Stimulated activated CD4-positive, alpha-beta T cell treated with anti-CD3 and anti-CD28 coated beads, Interleukin-4, amount 100 ng/mL, for 4 hours (primary cell): Measurements from ENCODE around the gene HECTD2.
"Not testable (repeated sequence)": the region's sequence is repeated elsewhere in the genome, so short reads cannot be mapped to it uniquely, and the experiment has no call there.

ENCODE experiments used
- DNase-seq, 2 experiments: peaks; one replicate each; pipeline ENCODE4 v3.0.0-alpha.2; 2020

The HECTD2 gene

DNA sequence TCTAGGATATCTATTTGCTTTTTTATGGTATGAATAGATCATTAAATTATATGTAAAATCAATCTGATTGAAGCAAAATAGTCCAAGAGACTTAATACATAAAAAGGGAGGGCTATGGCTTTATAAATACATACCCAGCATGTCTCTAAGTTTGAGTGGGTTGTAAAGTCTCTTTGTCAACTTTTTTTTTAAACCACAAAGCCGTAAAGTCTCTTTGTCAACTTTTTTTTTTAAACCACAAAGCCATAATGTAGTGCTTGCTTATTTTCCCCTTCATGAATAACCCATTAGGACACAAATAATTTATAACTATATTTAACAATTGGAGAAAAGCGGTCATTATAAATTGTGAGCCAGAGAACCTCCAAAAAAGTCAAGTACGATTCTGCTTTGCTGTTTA, 5.7 kb downstream of the HECTD2 start:
- no peak for DNase-seq

- DNase-seq: no peak
Measured at GRCh38 chr10:91416339-91416855, 6.3 kb downstream of the HECTD2 start.

- no peak for DNase-seq
Measured at GRCh38 chr10:91418416-91418815, 8.3 kb downstream of the HECTD2 start.

DNA sequence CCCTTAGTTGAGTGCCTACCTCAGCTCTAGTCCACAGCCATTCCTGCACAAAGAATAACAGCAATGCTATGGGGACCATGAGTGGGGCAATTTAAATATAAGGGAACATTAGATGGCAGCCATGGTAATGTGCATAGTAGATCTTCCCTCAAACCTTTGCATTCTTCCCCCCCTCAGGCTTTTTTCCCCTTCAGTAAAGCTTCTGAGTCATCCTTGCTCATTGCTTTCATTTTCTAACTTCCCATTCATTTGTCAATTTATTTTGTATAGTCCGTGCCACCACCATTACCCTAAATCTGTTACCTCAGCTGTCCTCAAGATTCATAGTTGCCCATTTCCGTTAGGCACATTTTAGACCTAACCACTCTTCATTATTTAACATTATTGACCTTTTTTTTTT, 10.7 kb downstream of the HECTD2 start:
- DNase-seq: no peak

- DNase-seq: no peak
Measured at GRCh38 chr10:91422915-91423314, 12.8 kb downstream of the HECTD2 start.

- DNase-seq: no peak
Measured at GRCh38 chr10:91424016-91424415, 13.9 kb downstream of the HECTD2 start.

GRCh38 chr10:91432175-91432574, 22.0 kb downstream of the HECTD2 start:
- DNase-seq: no peak

DNA sequence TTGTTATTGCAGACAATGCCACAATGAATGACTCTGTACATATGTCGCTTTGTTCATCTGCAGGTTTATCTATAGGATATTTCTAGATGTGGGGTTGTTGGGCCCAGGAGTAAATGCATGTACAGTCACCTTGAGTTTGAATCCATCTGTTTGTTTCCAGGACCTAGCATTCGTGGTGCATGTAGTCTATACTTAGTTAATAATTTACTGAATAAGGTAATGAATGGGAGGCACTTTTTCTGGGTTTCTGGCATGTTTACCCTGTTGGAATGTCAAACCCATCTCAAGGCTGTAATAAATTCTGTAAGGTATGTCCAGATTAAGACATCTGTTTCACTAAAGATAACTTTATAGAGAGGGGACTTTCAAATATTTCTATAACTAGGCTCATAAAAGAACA, 23.5 kb downstream of the HECTD2 start:
- no peak for DNase-seq

DNA sequence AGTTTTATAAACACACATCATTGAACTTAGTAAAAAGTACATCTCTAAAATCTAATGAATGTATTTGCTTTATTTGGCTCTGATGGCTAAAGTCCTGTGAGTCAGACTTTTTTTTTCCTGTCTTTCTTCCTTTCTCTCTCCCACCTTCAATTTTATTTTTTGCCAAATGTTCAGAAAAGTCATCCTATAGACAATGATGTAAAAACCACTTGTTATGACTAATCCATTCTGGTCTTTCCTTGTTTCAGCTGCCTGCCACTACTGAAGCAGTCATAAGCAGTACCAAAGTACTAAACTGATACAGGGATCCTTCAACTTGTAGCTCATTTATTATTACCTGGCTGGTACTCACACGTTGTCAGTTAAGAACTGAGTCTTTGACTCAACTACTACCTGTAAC, 23.9 kb downstream of the HECTD2 start:
- DNase-seq: no peak

DNA sequence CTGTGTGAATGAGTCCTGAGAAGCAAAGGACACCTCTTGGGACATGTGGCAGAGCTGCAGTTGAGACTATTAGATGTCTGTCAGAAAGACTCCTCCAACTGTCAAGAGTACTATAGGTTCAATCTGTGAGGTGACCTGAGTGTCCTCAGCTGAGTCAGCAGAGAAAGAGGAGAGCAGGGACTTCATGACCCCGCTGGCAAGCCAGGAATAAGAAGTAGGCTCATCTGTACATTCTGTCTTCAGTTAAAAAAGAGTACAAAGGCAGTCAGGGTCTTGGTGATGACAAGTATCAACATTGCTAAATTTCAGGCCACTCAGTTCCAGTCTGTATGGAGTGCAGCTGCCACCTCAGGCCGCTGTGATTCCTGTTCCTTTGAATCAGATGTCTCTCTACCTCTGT, 25.1 kb downstream of the HECTD2 start:
- DNase-seq: no peak

DNA sequence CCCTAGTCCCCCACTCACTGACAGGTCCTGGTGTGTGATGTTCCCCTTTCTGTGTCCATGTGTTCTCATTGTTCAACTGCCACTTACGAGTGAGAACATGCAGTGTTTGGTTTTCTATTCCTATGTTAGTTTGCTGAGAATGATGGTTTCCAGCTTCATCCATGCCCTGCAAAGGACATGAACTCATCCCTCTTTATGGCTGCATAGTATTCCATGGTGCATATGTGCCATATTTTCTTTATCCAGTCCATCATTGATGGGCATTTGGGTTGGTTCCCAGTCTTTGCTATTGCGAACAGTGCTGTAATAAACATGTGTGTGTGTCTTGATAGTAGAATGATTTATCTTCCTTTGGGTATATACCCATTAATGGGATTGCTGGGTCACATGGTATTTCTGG, 28.1 kb downstream of the HECTD2 start:
- DNase-seq: not testable (repeated sequence)

- no peak for DNase-seq
Measured at GRCh38 chr10:91444211-91445182, 34.4 kb downstream of the HECTD2 start.

GRCh38 chr10:91452063-91452462, 41.9 kb downstream of the HECTD2 start:
- DNase-seq: no peak

DNA sequence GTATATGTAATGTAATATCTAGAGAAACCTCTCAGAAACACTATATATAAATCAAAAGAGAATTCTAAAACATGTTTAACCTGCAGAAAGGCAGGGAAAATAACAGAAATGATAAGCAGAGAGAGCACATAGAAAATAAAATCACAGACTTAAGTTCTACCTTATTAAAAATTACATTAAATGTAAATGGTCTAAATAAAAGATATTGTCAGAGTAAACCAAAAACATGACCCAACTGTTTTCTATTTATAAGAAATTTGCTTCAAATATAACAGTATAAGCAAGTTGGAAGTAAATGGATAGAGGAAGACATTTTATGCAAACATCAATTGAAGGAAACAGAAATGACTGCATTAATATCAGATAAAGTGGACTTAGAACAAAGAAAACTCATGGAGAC, 43.4 kb downstream of the HECTD2 start:
- no peak for DNase-seq

GRCh38 chr10:91455135-91455534, 45.0 kb downstream of the HECTD2 start:
- not testable (repeated sequence) for DNase-seq

DNA sequence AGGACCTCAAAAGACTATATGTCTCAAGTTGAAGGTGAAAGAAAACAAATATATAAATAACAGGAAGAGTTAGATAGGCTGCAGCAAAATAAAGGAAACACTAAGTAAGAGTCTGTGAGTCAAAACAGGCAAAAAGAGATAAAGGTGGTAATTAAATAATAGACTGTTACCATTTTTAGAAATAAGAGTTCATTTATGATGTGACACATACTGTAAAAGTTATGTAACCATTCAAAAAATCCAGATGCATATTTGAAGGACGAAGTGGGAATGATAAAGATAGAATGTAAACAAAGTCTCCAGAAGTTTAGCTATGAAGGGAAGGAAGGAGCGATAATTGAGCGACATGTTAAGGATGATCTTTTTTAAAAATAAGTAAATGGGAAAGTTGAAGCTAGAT, 50.5 kb downstream of the HECTD2 start:
- DNase-seq: no peak

DNA sequence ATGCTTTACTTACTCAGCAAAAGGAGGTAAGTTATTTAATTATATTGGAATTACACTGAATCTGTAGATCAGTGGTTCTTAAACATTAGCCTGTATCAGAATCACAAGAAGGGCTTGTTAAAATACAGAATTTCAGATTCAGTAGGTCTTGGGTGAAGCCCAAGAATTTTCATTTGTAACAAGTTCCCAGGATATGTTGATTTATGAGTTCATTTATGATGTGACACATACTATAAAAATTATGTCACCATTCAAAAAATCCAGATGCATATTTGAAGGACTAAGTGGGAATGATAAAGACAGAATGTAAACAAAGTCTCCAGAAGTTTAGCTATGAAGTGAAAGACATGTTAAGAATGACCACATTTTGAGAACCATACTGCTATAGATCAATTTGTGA, 52.3 kb downstream of the HECTD2 start:
- DNase-seq: no peak

GRCh38 chr10:91464500-91464899, 54.4 kb downstream of the HECTD2 start:
- no peak for DNase-seq

GRCh38 chr10:91465261-91465660, 55.1 kb downstream of the HECTD2 start:
- no peak for DNase-seq

DNA sequence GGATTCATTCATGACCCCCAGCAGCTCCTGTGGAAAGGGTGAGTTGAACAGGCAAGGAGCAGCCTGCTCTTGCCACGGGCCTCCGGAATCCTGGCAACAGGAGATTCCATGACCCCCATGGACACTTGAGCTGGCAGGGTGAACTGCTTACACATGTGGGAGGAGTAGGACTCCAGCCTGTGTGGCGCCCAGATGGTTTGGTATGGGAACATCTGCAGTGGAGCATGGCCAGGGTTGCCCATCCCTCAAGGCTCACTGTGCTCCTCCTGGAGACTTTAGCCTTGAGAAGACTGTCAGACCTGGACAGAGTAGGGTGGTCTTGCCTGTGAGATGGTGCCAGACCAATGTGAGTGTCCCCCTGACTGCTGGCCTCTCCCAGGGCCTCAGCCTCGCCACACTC, 57.0 kb downstream of the HECTD2 start:
- no peak for DNase-seq

DNA sequence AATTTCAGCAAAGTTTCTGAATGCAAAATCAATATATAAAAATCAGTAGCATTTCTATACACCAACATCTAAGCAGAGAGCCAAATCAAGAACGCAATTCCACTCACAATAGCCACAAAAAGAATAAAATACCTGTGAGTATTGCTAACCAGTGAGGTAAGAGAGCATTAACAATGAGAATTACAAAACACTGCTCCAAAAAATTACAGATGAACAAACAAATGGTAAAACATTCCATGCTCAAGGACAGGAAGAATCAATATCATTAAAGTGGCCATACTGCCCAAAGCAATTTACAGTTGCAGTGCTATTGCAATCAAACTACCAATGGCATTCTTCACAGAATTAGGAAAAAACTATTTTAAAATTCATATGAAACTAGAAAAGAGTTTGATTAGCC, 61.5 kb downstream of the HECTD2 start:
- DNase-seq: no peak

GRCh38 chr10:91472911-91473310, 62.8 kb downstream of the HECTD2 start:
- no peak for DNase-seq

DNA sequence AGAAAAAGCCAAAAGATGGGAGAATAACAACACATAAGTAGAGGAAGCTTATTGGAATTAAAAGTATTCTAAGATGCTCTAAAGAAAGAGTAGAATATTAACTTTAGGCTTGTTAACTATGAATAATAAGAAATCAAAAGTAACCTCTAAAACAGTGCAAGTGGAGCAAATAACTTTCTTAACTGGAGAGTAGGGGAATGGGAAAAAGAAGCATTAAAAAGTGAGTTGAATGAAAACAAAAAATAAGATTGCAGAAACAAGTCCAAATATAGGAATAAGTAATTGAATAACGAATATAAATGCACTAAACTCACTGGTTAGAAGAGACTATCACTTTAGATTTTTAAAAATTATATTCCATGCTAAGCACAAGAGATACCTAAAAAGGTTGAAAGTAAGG, 63.9 kb downstream of the HECTD2 start:
- no peak for DNase-seq

DNA sequence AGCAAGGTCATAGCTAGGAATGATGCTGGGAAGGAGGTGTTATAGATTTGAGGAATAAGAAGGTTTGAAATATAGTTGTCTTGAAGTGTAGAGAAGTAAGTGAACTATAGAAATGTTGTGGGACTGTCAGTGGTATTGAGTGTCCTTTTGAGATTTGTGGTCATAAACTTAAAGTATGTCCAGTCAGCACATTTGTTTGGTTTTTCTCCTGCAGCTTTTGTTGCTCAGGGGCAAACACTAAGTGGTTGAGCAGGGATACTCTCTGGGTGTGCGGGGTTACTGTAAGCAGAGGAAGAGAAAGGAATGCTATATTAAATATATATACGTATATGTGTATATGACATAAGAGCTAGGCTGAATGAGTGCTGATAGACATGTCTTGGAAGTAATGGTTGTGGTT, 67.1 kb downstream of the HECTD2 start:
- DNase-seq: no peak

DNA sequence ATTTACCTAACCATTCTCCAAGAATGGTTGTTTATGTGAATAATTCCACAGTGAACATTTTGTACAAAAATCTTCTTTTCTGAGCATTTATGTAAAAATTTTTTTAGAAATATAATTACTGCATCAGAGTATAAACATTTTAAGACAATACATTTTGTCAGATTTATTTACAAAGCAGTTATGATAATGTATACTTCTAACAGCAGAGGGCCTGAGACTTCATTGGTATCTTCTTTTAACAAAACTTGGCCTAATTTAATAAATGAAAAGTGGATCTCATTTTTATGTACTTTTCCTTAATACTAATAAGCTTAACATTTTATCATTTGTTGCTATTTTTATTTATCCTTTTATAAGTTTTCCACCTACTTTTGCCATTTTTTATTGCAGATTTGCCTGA, 69.4 kb downstream of the HECTD2 start:
- no peak for DNase-seq
